ENCODE results near the gene KLHL21. TPM values are rescaled to one million over a fixed set of nuclear protein-coding genes. Genes with fewer than 3 reads are reported as not detected.

Gene KLHL21
- total and polyA plus RNA-seq, 8 donors: 10.8 to 31.3 (median 16.8) TPM

DNA sequence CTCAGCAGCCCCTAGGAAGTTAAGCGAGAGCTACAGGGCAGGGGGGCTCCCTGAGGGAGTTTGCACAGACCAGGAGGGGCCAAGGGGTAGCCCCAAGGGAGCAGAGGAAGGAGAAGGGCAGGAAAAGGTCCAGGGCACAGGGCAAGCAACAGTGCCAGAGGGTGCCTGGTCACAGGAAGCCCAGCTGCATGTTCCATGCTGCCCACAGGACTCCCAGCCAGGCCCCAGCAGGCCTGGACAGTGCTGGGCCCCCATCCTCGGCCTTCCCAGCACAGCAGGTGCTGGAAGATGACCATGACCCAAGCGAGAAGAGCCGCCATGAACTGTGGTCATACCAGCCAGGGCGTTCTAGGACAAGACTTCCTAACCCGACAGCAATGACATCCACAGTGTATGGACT, 11.0 kb downstream of the KLHL21 start:
- FAIRE-seq (no peak), ATAC-seq (no peak)
- no peak overlapping the region for H3K27ac ChIP-seq

DNA sequence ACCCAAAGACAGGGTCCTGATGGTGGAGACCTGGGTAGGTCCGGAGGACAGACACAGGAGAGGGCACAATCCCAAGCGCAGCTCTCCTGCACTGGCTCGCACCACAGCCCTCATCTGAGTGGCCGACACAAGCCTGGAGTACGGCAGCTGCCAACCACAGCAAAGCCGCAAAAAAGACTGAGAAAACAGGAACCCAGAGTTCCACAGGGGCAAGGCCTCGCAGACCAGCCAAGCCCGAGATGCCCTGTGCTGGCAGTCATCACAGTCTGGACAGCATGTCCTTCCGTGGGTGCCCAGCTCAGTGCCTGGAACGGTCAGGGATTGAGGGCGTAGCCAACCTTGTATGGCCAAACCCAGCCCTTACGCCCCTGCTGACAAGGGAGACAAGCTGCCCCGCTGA, 11.4 kb downstream of the KLHL21 start:
- peaks cover 6 to 57% (median 55%) of the 10 kb centered on the region in 3 donors for H3K36me3 ChIP-seq

More for the DNA sequence above, 11.0 kb downstream of the KLHL21 start:
- Histone ChIP-seq H3K9me3 (no peaks in the 10 kb centered on the region), H3K4me1 (peaks cover 0 to 7% (median 4%) of the 10 kb centered on the region in 3 donors), H3K27me3 (no peaks in the 10 kb centered on the region), H3K36me3 (peaks cover 6 to 61% (median 57%) of the 10 kb centered on the region in 3 donors), H3K4me3 (no peak overlapping the region)
- WGBS, 2 donors: 87 to 89% methylated on average over 6 of the region's 6 CpGs
- intact Hi-C loops (cut with DNase I): loop anchor here in 1 of 3 donors (10.0 kb wide), 1 partner anchor 57 kb away; no protein-coding TSS in a partner anchor
- TF ChIP-seq, protein P1, sequence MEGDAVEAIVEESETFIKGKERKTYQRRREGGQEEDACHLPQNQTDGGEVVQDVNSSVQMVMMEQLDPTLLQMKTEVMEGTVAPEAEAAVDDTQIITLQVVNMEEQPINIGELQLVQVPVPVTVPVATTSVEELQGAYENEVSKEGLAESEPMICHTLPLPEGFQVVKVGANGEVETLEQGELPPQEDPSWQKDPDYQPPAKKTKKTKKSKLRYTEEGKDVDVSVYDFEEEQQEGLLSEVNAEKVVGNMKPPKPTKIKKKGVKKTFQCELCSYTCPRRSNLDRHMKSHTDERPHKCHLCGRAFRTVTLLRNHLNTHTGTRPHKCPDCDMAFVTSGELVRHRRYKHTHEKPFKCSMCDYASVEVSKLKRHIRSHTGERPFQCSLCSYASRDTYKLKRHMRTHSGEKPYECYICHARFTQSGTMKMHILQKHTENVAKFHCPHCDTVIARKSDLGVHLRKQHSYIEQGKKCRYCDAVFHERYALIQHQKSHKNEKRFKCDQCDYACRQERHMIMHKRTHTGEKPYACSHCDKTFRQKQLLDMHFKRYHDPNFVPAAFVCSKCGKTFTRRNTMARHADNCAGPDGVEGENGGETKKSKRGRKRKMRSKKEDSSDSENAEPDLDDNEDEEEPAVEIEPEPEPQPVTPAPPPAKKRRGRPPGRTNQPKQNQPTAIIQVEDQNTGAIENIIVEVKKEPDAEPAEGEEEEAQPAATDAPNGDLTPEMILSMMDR (IDR thresholded peaks at IDR 0.05): no peak
- DNase-seq: no peak

DNA sequence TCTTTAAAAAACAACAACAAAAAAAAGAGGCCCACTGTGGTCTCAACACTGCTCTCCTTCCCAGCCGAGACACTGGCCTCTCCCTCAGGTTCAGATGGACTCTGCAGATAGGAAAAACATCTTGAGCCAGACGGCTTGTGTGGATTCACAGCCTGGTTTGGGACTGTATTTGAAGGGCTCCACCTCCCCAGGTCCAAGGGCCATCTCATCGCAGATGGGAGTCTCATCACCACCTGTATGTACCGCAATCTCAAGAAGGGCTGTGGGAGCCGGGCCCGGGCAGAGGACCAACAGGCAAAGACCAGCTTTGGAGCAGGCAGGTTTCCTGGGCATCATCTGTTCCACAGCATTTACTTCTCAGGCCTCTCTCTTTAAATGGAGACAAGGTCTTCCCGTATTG, 12.6 kb downstream of the KLHL21 start:
- DNase-seq: no peak
- H3K27me3 ChIP-seq: no peaks in the 10 kb centered on the region
- H3K4me3 ChIP-seq: no peak overlapping the region
- FAIRE-seq: no peak
- no peak overlapping the region for H3K27ac ChIP-seq
- WGBS, 2 donors: 80 to 83% methylated on average over 7 of the region's 7 CpGs
- no peaks in the 10 kb centered on the region for H3K9me3 ChIP-seq
- ATAC-seq: no peak
- TF ChIP-seq, protein P1 (IDR thresholded peaks at IDR 0.05): no peak
- intact Hi-C loops (cut with DNase I): loop anchor here in 1 of 3 donors (10.0 kb wide), 1 partner anchor 55 kb away; no protein-coding TSS in a partner anchor
- peaks cover 0 to 7% (median 4%) of the 10 kb centered on the region in 3 donors for H3K4me1 ChIP-seq
- peaks cover 6 to 49% (median 45%) of the 10 kb centered on the region in 3 donors for H3K36me3 ChIP-seq

More for the DNA sequence above, 11.4 kb downstream of the KLHL21 start:
- ATAC-seq (peak in 2 of 4 donors; percentile 6 to 7), FAIRE-seq (no peak), DNase-seq (peak in 1 of 6 donors; percentile 64)
- H3K4me3 ChIP-seq: no peak overlapping the region
- H3K27ac ChIP-seq: no peak overlapping the region
- H3K27me3 ChIP-seq: no peaks in the 10 kb centered on the region
- H3K4me1 ChIP-seq: peaks cover 0 to 7% (median 4%) of the 10 kb centered on the region in 3 donors
- TF ChIP-seq, protein P1 (IDR thresholded peaks at IDR 0.05): no peak
- intact Hi-C loops (cut with DNase I): loop anchor here in 1 of 3 donors (10.0 kb wide), 1 partner anchor 56 kb away; no protein-coding TSS in a partner anchor
- no peaks in the 10 kb centered on the region for H3K9me3 ChIP-seq
- WGBS, 2 donors: 85 to 95% methylated on average over 13 of the region's 13 CpGs

DNA sequence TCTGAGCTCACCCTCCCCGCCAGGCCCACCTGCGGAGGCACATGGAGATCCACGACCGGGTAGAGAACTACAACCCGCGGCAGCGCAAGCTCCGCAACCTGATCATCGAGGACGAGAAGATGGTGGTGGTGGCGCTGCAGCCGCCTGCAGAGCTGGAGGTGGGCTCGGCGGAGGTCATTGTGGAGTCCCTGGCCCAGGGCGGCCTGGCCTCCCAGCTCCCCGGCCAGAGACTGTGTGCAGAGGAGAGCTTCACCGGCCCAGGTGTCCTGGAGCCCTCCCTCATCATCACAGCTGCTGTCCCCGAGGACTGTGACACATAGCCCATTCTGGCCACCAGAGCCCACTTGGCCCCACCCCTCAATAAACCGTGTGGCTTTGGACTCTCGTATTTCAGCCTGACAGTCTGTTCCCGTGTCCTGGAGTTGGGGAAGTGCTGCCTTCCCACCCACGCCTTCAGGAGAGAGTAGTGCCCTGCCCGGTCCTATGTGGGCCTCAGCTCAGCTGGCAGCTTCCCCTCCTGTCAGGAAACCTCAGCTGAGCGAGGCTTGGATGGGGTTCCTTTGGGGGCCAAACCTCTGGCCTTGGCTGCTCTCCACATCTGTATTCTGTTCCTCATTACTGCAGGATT, 13.7 kb downstream of the KLHL21 start:
- H3K4me1 ChIP-seq: peaks cover 0 to 7% (median 4%) of the 10 kb centered on the region in 3 donors
- 86 to 87% methylated on average over 24 of the region's 24 CpGs for WGBS, 2 donors
- peaks cover 5 to 39% (median 37%) of the 10 kb centered on the region in 3 donors for H3K36me3 ChIP-seq
- no peak overlapping the region for H3K4me3 ChIP-seq
- intact Hi-C loops (cut with DNase I): no loop called here
- FAIRE-seq: no peak
- TF ChIP-seq, protein P1 (IDR thresholded peaks at IDR 0.05): no peak
- H3K9me3 ChIP-seq: no peaks in the 10 kb centered on the region
- H3K27ac ChIP-seq: no peak overlapping the region
- ATAC-seq: no peak
- H3K27me3 ChIP-seq: no peaks in the 10 kb centered on the region
- DNase-seq: peak in 1 of 6 donors; percentile 68
